GM12878 (cell line): ENCODE results near the gene TRIP6. TPM values are rescaled to one million over a fixed set of nuclear protein-coding genes. Genes with fewer than 3 reads are reported as not detected.
A peak's percentile ranks its signal among the peaks of the same experiment; 100 is the strongest.

Source experiments
- ATF7 ChIP-seq: fragments of 450-650 bp; IDR thresholded peaks from 2 replicates; pipeline ENCODE4 v1.6.1; 2016; ENCODE audit warnings: low read depth, mild to moderate bottlenecking
- CREM ChIP-seq: IDR thresholded peaks from 2 replicates; pipeline ENCODE4 v1.6.1; 2014; ENCODE audit warnings: antibody characterized with exemption, low read depth
- EED ChIP-seq: sonication (generic); IDR thresholded peaks from 2 replicates; pipeline ENCODE4 v1.6.1; 2016; ENCODE audit warnings: antibody characterized with exemption, low read depth
- IKZF1 ChIP-seq: fragments of 450-650 bp; conservative IDR thresholded peaks from 2 replicates; pipeline ENCODE4 v1.6.1; 2017; ENCODE audit warnings: antibody characterized with exemption, mild to moderate bottlenecking
- KAT2A ChIP-seq: conservative IDR thresholded peaks from 2 replicates; pipeline ENCODE4 v1.6.1; 2011; ENCODE audit warnings: low read depth, low read length; ENCODE audit not compliant: control insufficient read depth
- MEF2B ChIP-seq: fragments of 450-650 bp; IDR thresholded peaks from 2 replicates; pipeline ENCODE4 v1.6.1; 2018; ENCODE audit warnings: mild to moderate bottlenecking, moderate library complexity; ENCODE audit not compliant: partially characterized antibody, poor library complexity, severe bottlenecking
- MXI1 ChIP-seq: fragments of 150-350 bp; IDR thresholded peaks from 2 replicates; pipeline ENCODE4 v1.6.1; 2011; ENCODE audit warnings: low read depth, mild to moderate bottlenecking, inconsistent platforms, low read length, improper control_type of control experiment
- NFXL1 ChIP-seq: fragments of 450-650 bp; IDR thresholded peaks from 2 replicates; pipeline ENCODE4 v1.6.1; 2017; ENCODE audit warnings: antibody characterized with exemption, mild to moderate bottlenecking, borderline replicate concordance
- NR2F1 ChIP-seq: fragments of 450-650 bp; conservative IDR thresholded peaks from 2 replicates; pipeline ENCODE4 v1.6.1; 2017; ENCODE audit warnings: mild to moderate bottlenecking
- POLR2AphosphoS5 ChIP-seq: IDR thresholded peaks from 2 replicates; pipeline ENCODE4 v1.6.1; 2011; ENCODE audit warnings: mild to moderate bottlenecking, low read length, inconsistent platforms
- SIN3A ChIP-seq: IDR thresholded peaks from 2 replicates; pipeline ENCODE4 v1.6.1; 2012; ENCODE audit warnings: low read depth, low read length, improper control_type of control experiment
- SP1 ChIP-seq: IDR thresholded peaks from one replicate; pipeline ENCODE4 v1.6.1; 2011; ENCODE audit warnings: low read depth, low read length
- SUPT20H ChIP-seq: IDR thresholded peaks from 2 replicates; pipeline ENCODE4 v1.6.1; 2011; ENCODE audit warnings: low read depth, mild to moderate bottlenecking, low read length, moderate library complexity, borderline replicate concordance; ENCODE audit not compliant: control insufficient read depth
- TARDBP ChIP-seq: IDR thresholded peaks from 2 replicates; pipeline ENCODE4 v1.6.1; 2016; ENCODE audit warnings: borderline replicate concordance
- TCF3 ChIP-seq: IDR thresholded peaks from 2 replicates; pipeline ENCODE4 v1.6.1; 2012; ENCODE audit warnings: low read depth, mild to moderate bottlenecking, low read length, borderline replicate concordance; ENCODE audit not compliant: insufficient read depth
- WRNIP1 ChIP-seq: IDR thresholded peaks from 2 replicates; pipeline ENCODE4 v1.6.1; 2011; ENCODE audit warnings: low read depth, low read length, improper control_type of control experiment, borderline replicate concordance
- YY1 ChIP-seq: IDR thresholded peaks from 2 replicates; pipeline ENCODE4 v1.6.1; 2011; ENCODE audit warnings: low read depth, mild to moderate bottlenecking, low read length
- ZSCAN29 ChIP-seq: fragments of 450-650 bp; IDR thresholded peaks from 2 replicates; pipeline ENCODE4 v1.6.1; 2017; ENCODE audit warnings: mild to moderate bottlenecking, moderate library complexity
- polyA plus RNA-seq, 11 experiments: library from polyadenylated mRNA; depleted of rRNA in 4 of 11; unstranded in 6 of 11; stranded (reverse) in 5 of 11; fragments of >200 nt; fragmentation: Nextera tagmentation in 4 of 11; fragmentation: Illumina TruSeq in 1 of 11; extraction: Ambion mirVana in 4 of 11; extraction: Trizol in 1 of 11; gene quantifications; 1 replicate in 1 of 11; 2 replicates in 10 of 11; pipeline versions ENCODE4 v1.2.1 to v1.2.3, GENCODE V29; 2011 to 2016; ENCODE audit warnings: inconsistent platforms in 2 of 11, missing spikeins in 2 of 11, low read depth in 1 of 11
- total RNA-seq, 4 experiments: library from RNA; depleted of rRNA in 3 of 4; stranded (reverse); fragments of >200 nt in 3 of 4; fragmentation: Illumina TruSeq in 1 of 4; extraction: Trizol in 1 of 4; gene quantifications; 2 replicates each; pipeline versions ENCODE4 v1.2.1 to v1.2.3, GENCODE V29; 2013 to 2021
- TF ChIP-seq, protein P1 (sequence below): fragments of 450-650 bp; IDR thresholded peaks from 2 replicates; pipeline ENCODE4 v1.6.1; 2016; ENCODE audit warnings: mild to moderate bottlenecking
- TF ChIP-seq, protein P2 (sequence below): IDR thresholded peaks from 2 replicates; pipeline ENCODE4 v1.6.1; 2012; ENCODE audit warnings: low read depth, low read length, improper control_type of control experiment
- TF ChIP-seq, protein P3 (sequence below): IDR thresholded peaks from 2 replicates; pipeline ENCODE4 v1.6.1; 2012; ENCODE audit warnings: low read depth, low read length, improper control_type of control experiment
- TF ChIP-seq, protein P4 (sequence below): fragments of 150-350 bp; IDR thresholded peaks from 2 replicates; pipeline ENCODE4 v1.6.1; 2014; ENCODE audit warnings: mild to moderate bottlenecking, low read depth, low read length
- TF ChIP-seq, protein P5 (sequence below): fragments of 450-650 bp; formaldehyde crosslinking; IDR thresholded peaks from 2 replicates; pipeline ENCODE4 v1.5.0; 2022; ENCODE audit warnings: mild to moderate bottlenecking, missing genetic modification characterization

The TRIP6 gene
- total and polyA plus RNA-seq, 10 of the 15 experiments (the other 5 are each of a cell fraction or from before 2014, with no cell fraction given): 2.5 to 47.4 (median 25.5) TPM

DNA sequence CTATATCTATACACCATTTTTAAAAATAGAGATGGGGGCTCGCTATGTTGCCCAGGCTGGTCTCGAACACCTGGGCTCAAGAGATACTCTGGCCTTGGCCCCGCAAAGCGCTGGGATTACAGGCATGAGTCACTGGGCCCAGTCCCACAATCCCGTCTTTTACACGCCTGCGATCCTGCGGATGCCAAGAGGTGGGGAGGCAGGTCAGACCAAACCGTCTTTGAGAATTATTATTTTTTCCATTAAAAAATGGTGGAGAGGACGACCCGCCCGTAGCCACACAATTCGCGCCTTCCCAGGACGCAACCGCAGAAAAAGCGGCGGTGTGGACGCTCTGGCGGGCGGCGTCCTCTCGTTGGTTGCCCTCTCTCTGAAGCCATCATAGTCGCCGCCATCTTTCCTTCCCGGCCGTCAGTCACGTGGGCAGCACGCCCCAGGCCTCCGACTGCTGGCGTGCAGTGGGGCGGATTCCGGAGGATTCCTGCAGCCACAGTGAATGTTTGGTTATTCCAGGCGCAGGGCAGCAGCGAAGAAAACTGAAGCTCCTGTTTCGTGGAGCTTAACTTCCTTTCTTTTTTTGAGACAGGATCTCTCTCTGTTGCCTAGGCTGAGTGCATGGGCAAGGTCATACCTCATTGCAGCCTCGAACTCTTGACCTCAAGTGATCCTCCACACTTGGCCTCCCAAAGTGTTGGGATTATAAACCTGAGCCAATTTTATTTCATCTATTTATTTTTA is 29.9 kb upstream of the TRIP6 start (continued):
- TF ChIP-seq, protein P1, sequence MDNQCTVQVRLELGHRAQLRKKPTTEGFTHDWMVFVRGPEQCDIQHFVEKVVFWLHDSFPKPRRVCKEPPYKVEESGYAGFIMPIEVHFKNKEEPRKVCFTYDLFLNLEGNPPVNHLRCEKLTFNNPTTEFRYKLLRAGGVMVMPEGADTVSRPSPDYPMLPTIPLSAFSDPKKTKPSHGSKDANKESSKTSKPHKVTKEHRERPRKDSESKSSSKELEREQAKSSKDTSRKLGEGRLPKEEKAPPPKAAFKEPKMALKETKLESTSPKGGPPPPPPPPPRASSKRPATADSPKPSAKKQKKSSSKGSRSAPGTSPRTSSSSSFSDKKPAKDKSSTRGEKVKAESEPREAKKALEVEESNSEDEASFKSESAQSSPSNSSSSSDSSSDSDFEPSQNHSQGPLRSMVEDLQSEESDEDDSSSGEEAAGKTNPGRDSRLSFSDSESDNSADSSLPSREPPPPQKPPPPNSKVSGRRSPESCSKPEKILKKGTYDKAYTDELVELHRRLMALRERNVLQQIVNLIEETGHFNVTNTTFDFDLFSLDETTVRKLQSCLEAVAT: no peak
- no peak for TF ChIP-seq SUPT20H
- no peak for TF ChIP-seq TCF3
- no peak for TF ChIP-seq MEF2B
- TF ChIP-seq SIN3A: no peak
- 0 out of 2 replicates have a peak, but pooled peaks have one; percentile 28 for TF ChIP-seq NR2F1
- TF ChIP-seq WRNIP1: no peak
- TF ChIP-seq, protein P2, sequence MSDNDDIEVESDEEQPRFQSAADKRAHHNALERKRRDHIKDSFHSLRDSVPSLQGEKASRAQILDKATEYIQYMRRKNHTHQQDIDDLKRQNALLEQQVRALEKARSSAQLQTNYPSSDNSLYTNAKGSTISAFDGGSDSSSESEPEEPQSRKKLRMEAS: peak; percentile 78; the same call in 1 of the 2 replicates
- TF ChIP-seq ATF7: no peak
- TF ChIP-seq TARDBP: peak; percentile 71
- no peak for TF ChIP-seq KAT2A
- TF ChIP-seq, protein P3, sequence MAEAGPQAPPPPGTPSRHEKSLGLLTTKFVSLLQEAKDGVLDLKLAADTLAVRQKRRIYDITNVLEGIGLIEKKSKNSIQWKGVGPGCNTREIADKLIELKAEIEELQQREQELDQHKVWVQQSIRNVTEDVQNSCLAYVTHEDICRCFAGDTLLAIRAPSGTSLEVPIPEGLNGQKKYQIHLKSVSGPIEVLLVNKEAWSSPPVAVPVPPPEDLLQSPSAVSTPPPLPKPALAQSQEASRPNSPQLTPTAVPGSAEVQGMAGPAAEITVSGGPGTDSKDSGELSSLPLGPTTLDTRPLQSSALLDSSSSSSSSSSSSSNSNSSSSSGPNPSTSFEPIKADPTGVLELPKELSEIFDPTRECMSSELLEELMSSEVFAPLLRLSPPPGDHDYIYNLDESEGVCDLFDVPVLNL: no peak
- peak; percentile 47; the same call in 1 of the 2 replicates for TF ChIP-seq CREM
- TF ChIP-seq POLR2AphosphoS5: no peak
- TF ChIP-seq MXI1: no peak
- TF ChIP-seq, protein P4, sequence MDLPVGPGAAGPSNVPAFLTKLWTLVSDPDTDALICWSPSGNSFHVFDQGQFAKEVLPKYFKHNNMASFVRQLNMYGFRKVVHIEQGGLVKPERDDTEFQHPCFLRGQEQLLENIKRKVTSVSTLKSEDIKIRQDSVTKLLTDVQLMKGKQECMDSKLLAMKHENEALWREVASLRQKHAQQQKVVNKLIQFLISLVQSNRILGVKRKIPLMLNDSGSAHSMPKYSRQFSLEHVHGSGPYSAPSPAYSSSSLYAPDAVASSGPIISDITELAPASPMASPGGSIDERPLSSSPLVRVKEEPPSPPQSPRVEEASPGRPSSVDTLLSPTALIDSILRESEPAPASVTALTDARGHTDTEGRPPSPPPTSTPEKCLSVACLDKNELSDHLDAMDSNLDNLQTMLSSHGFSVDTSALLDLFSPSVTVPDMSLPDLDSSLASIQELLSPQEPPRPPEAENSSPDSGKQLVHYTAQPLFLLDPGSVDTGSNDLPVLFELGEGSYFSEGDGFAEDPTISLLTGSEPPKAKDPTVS: no peak
- TF ChIP-seq EED: peak; percentile 47; the same call in 1 of the 2 replicates
- TF ChIP-seq ZSCAN29: no peak
- TF ChIP-seq SP1: no peak
- no peak for TF ChIP-seq NFXL1
- TF ChIP-seq, protein P5, sequence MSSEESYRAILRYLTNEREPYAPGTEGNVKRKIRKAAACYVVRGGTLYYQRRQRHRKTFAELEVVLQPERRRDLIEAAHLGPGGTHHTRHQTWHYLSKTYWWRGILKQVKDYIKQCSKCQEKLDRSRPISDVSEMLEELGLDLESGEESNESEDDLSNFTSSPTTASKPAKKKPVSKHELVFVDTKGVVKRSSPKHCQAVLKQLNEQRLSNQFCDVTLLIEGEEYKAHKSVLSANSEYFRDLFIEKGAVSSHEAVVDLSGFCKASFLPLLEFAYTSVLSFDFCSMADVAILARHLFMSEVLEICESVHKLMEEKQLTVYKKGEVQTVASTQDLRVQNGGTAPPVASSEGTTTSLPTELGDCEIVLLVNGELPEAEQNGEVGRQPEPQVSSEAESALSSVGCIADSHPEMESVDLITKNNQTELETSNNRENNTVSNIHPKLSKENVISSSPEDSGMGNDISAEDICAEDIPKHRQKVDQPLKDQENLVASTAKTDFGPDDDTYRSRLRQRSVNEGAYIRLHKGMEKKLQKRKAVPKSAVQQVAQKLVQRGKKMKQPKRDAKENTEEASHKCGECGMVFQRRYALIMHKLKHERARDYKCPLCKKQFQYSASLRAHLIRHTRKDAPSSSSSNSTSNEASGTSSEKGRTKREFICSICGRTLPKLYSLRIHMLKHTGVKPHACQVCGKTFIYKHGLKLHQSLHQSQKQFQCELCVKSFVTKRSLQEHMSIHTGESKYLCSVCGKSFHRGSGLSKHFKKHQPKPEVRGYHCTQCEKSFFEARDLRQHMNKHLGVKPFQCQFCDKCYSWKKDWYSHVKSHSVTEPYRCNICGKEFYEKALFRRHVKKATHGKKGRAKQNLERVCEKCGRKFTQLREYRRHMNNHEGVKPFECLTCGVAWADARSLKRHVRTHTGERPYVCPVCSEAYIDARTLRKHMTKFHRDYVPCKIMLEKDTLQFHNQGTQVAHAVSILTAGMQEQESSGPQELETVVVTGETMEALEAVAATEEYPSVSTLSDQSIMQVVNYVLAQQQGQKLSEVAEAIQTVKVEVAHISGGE (CRISPR knock-in tag): no peak
- peak; percentile 99 for TF ChIP-seq YY1
- peak; percentile 88 for TF ChIP-seq IKZF1
